SIG-M5 (cell line): ENCODE measurements around the gene POLR3E.
A peak's percentile ranks its signal among the peaks of the same experiment; 100 is the strongest.
"Not testable (repeated sequence)": the region's sequence is repeated elsewhere in the genome, so short reads cannot be mapped to it uniquely, and the experiment has no call there.

Experiments used
- DNase-seq: peaks from one replicate; lab custom pipeline; 2025; lab: John Stamatoyannopoulos, UW

POLR3E gene

DNA sequence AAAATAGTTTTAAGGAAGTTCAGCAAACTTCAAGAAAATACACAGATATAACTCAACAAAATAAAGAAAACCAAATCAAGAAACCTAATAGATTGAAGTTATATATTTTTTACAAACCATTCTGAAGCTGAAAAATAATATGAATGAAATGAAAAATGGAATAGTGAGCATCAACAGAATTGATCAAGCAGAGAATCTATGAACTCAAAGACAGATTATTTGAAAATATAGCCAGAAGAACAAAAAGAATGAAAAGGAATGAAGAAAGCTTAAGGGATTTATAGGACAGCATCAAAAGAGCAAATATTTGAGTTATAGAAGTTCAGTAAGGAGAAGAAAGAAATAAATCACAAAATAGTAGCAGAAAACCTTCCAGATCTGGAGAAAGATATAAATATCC is 39.4 kb downstream of the POLR3E start:
- no peak for DNase-seq

- DNase-seq: no peak
Measured at GRCh38 chr16:22337045-22337444, 39.8 kb downstream of the POLR3E start.

GRCh38 chr16:22337849-22338635 is 40.8 kb downstream of the POLR3E start:
- no peak for DNase-seq

DNA sequence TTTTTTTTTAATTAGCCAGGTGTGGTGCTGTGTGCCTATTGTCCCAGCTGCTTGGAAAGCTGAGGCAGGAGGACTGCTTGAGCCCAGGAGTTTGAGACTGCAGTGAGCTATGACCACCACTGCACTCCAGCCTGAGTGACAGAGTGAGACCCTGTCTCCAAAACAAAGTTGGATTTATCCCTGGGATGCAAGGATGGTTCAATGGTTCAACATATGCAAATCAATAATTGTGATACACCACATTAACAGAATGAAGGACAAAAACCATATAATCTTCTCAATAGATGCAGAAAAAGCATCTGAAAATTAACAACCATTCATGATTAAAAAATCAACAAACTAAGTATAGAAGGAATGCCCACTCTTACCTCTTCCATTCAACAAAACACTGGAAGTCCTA is 43.7 kb downstream of the POLR3E start:
- DNase-seq: no peak

GRCh38 chr16:22342082-22342481 is 44.9 kb downstream of the POLR3E start:
- no peak for DNase-seq

DNA sequence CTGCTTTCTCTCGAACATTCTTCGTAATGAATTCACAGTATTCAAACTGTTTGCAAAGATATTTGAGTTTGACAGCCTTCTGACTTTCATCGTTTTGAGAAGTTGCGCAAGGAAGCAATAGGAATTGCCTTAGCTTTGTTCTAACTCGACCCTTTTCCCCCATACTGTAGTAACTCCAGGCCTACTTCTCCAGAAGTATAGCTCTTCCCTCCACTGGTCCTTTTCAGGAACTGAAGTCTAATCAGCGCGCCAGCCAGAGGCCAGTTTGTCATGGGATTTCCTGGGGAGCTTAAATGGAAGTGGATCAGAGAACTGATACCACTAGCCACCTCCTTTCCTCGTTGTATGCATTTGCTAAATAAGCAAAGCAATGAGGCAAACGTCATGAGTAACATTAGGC is 49.3 kb downstream of the POLR3E start:
- no peak for DNase-seq

DNA sequence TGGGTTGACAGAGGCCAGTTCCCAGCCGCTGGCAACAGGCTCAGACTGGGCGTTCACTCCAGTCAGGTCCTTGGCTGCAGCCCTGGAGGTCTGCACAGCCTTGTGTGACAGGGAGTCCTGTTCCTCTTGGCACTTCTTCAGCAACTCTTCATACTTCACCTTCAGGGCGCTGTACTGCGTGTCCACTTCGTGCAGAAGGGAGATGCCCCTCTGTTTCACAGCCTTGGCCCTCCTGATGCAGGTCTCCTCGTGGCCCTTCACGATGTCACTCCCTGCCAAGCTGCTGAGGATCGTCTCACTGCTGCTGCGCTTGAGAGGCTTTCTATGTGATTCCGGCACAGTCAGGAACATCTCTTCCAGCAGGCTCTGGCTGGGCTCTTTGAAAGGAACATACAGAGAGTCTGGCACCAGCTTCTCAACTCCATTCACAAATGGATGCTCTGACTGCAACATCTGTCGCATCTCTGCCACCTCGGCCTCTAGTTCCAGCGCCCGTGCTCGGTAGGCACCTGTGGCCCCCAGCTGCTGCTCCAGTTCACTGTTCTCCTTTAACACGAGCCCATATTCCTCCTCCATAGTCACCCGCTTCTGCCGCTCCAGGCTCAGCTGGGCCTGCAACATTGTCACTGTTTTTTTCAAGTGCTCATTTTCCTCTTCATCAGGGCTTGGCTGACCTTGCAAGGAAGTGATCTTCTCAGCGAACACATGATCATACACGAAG is 50.1 kb downstream of the POLR3E start:
- DNase-seq: no peak

- no peak for DNase-seq
Measured at GRCh38 chr16:22348291-22348690, 51.1 kb downstream of the POLR3E start.

DNA sequence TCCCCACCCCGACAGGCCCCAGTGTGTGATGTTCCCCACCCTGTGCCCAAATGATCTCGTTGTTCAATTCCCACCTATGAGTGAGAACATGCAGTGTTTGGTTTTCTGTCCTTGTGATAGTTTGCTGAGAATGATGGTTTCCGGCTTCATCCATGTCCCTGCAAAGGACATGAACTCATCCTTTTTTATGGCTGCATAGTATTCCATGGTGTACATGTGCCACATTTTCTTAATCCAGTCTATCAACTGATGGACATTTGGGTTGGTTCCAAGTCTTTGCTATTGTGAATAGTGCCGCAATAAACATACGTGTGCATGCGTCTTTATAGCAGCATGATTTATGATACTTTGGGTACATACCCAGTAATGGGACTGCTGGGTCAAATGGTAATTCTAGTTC is 53.8 kb downstream of the POLR3E start:
- not testable (repeated sequence) for DNase-seq

DNA sequence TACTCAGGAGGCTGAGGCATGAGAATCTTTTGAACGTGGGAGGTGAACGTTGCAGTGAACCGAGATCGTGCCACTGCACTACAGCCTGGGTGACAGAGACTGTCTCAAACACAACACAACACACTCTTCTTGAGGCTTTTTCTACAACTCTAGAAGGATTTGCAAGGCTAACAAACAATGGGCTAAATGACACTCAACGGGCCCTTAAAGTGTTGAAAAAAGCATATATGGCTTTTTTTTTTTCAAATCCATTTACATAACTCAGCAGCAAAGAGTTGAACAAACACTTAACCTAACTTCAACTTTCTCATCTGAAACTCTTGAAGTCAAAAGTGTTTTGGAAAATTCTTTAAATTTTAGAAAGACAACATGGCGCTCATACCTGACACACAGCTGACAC is 54.9 kb downstream of the POLR3E start:
- no peak for DNase-seq

- no peak for DNase-seq
Measured at GRCh38 chr16:22352723-22353122, 55.5 kb downstream of the POLR3E start.

GRCh38 chr16:22353191-22353919 is 56.1 kb downstream of the POLR3E start:
- peak; percentile 86 for DNase-seq

- no peak for DNase-seq
Measured at GRCh38 chr16:22353933-22354541, 56.8 kb downstream of the POLR3E start.

- DNase-seq: no peak
Measured at GRCh38 chr16:22355487-22355908, 58.3 kb downstream of the POLR3E start.

- DNase-seq: no peak
Measured at GRCh38 chr16:22356930-22357634, 59.9 kb downstream of the POLR3E start.

DNA sequence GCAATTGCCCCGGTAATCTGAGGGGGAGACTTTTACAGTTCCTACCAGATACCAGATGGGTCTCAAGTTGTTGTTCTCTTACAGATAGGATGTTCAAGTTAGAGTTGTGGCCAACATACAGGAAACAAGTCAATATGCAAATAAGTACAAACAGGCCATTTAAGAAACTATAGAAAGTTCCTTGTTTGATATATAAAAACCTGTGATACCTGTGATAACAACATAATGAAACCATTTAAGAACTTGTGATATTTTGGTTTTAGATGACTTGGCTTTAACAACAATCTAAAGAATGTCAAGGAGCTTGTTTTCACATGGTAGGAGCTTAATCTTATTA is 60.4 kb downstream of the POLR3E start:
- no peak for DNase-seq

DNA sequence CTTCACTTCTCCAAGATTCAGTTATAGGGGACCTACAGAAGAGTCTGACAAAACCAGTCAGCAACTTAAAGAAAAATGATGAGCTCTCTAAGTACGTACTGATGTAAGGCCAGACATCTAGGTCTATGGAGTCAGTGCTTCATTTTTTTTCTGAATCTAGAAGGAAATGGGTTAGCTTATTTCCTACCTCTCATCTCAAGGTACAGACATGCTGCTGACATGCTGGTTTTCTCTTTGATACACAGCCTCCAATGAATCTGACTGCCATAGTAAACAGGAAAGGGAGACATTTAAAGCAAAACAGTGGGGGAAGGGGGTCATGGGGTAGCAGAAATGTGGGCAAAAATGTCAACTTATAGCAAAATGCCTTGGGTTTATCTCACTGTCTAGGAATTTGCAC is 60.8 kb downstream of the POLR3E start:
- DNase-seq: no peak

DNA sequence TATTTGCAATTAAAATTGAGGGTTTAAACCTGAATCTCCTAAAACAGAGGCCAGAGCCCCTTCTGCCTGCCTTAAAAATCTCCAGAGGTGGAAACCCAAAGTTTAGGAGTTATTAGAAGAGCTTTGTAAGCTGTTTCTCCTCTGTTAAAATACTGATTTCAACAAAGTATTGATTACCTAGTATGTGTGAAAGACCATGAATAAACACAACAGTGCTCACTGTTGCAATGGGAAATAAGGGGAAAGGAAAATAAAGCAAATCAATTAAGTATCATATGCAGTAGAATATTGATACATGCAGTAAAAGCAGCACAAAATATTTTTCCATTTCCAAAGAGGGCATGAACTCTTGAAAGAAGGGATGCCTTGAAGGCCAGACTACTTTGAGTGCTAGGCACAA is 62.5 kb downstream of the POLR3E start:
- no peak for DNase-seq

DNA sequence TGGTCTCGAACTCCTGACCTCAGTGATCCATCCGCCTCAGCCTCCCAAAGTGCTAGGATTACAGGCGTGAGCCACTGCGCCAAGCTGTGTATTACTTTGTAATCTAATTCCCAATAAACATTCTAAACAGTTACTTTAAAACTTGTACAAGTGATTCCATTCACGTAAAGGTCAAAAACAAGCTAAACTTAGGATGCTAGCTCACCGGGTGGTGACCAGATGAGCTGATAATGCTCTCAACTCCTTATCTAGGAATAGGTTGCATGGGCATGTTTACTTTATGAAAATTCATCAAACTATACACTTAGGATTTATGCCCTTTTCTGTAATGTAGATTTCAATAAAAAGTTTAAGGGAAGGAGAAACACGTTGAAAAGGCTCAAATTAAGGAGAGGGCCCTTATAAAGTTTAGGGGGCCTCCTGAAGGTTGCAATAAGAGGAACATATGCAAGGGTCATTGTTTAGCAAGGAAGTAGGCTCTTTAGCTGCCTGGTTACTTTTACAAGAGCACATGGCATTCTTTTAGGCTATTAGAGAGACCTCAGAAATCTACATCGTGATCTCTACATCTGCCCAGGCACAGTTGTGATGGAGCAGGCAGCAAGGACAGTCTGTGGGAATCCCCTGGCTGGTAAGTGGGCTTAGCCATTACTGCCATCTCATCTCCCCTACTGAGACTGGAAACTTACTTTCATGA is 63.9 kb downstream of the POLR3E start:
- no peak for DNase-seq

- DNase-seq: no peak
Measured at GRCh38 chr16:22364241-22364640, 67.0 kb downstream of the POLR3E start.

DNA sequence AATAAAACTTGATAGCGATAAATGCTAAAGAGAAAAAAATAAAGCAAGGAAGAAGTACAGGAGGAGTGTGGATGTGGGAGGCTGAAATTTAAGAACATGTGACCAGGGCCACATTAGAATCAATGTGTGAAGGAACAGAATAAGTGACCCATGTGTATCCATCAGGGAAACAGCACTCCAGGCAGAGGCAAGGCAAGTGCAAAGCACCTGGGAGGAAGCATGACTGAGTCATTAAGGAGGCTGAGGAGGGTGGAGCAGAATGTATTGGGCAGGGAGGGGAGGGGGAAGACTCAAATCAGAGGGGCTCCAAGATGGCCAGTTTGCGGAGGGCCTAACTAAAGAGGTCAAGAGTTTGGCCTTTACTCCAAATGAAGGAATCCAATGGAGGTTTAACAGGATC is 69.2 kb downstream of the POLR3E start:
- DNase-seq: no peak
